ENCODE measurements around the gene ANKRD11.

Gene ANKRD11

DNA sequence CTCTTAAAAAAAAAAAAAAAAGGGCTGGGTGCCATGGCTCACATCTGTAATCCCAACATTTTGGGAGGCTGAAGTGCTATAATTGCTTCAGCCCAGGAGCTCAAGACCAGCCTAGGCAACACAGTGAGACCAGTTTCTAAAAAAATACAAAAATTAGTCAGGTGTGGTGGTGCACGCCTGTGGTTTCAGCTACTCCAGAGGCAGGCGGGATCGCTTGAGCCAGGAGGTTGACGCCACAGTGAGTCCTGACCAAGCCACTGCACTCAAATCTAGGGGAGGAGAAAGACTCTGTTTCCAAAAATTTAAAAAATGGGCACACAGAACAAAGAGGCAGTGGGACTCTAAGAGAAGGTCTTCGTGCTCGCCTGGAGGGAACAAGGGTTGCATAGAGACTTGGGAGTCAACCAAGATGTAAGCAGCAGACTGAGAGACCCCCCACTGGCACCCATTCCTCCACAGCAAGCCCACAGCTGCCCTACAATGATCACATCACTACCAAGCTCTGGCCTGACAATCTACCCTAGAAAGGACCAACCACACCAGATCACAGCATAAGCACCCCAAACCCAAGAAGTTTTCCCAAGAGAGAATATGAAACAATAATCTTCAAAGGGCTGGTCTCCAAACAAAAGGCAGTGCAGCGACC lies 121.6 kb downstream of the ANKRD11 start:
- H3K4me1 ChIP-seq (ENCODE audit: insufficient read depth, low read length, poor library complexity, severe bottlenecking): peaks cover 8% of the 10 kb centered on the region
- H3K4me3 ChIP-seq (ENCODE audit: low read length, poor library complexity, severe bottlenecking): no peak overlapping the region
- peaks cover 57% of the 10 kb centered on the region for H4K20me1 ChIP-seq (ENCODE audit: insufficient read depth, low read length, poor library complexity, severe bottlenecking)
- no peak overlapping the region for H3K9ac ChIP-seq (ENCODE audit: low read depth, low read length, poor library complexity, severe bottlenecking)
- no peaks in the 10 kb centered on the region for H3K9me2 ChIP-seq (replicated peaks; ENCODE audit: low read depth, low read length)
- H3K79me2 ChIP-seq (ENCODE audit: insufficient read depth, low read length): peaks cover 98% of the 10 kb centered on the region
- H3F3A ChIP-seq (ENCODE audit: low read depth): no peaks in the 10 kb centered on the region
- peaks cover 3% of the 10 kb centered on the region; the same call in 1 of the 2 replicates for H3K36me3 ChIP-seq (ENCODE audit: insufficient read depth, low read length)
- no peaks in the 10 kb centered on the region for H3K9me3 ChIP-seq (ENCODE audit: insufficient read depth, low read depth, low read length)
- H3K4me2 ChIP-seq (ENCODE audit: low read depth, low read length, poor library complexity, severe bottlenecking): no peak overlapping the region
- TF ChIP-seq, protein P1, sequence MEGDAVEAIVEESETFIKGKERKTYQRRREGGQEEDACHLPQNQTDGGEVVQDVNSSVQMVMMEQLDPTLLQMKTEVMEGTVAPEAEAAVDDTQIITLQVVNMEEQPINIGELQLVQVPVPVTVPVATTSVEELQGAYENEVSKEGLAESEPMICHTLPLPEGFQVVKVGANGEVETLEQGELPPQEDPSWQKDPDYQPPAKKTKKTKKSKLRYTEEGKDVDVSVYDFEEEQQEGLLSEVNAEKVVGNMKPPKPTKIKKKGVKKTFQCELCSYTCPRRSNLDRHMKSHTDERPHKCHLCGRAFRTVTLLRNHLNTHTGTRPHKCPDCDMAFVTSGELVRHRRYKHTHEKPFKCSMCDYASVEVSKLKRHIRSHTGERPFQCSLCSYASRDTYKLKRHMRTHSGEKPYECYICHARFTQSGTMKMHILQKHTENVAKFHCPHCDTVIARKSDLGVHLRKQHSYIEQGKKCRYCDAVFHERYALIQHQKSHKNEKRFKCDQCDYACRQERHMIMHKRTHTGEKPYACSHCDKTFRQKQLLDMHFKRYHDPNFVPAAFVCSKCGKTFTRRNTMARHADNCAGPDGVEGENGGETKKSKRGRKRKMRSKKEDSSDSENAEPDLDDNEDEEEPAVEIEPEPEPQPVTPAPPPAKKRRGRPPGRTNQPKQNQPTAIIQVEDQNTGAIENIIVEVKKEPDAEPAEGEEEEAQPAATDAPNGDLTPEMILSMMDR (conservative IDR thresholded peaks at IDR 0.05; ENCODE audit: low read length): no peak
- no peak for TF ChIP-seq EZH2phosphoT487 (IDR thresholded peaks at IDR 0.05; ENCODE audit: borderline replicate concordance)
- no peaks in the 10 kb centered on the region for H3K27me3 ChIP-seq (ENCODE audit: insufficient read depth, low read length, poor library complexity, severe bottlenecking)
- no peak overlapping the region for H2AFZ ChIP-seq (ENCODE audit: low read length)

DNA sequence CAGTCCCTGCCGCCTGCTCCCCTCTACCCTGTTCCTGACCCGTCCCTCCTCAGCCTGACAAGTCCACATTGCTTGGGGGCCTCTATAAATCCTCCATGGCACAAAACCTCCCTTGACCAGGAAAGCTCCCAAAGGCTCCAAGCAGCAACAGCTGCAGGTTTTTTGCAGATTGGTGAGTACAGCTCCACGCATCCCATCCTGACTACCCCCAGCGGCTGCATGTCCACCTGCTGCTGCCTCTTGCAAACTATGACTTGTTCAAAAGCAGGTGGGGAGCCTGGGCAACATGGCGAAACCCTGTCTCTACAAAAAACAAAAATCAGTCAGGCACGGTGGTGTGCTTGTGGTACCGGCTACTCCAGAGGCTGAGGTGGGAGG lies 122.8 kb downstream of the ANKRD11 start:
- no peaks in the 10 kb centered on the region for H3K9me3 ChIP-seq (ENCODE audit: insufficient read depth, low read depth, low read length)
- H3K4me2 ChIP-seq (ENCODE audit: low read depth, low read length, poor library complexity, severe bottlenecking): no peak overlapping the region
- peaks cover 11% of the 10 kb centered on the region for H3K4me1 ChIP-seq (ENCODE audit: insufficient read depth, low read length, poor library complexity, severe bottlenecking)
- no peak overlapping the region for H3K9ac ChIP-seq (ENCODE audit: low read depth, low read length, poor library complexity, severe bottlenecking)
- H3K79me2 ChIP-seq (ENCODE audit: insufficient read depth, low read length): peaks cover 96% of the 10 kb centered on the region
- H3K9me2 ChIP-seq (replicated peaks; ENCODE audit: low read depth, low read length): no peaks in the 10 kb centered on the region
- TF ChIP-seq, protein P1 (conservative IDR thresholded peaks at IDR 0.05; ENCODE audit: low read length): no peak
- no peak for TF ChIP-seq EZH2phosphoT487 (IDR thresholded peaks at IDR 0.05; ENCODE audit: borderline replicate concordance)
- no peak overlapping the region for H2AFZ ChIP-seq (ENCODE audit: low read length)
- no peak overlapping the region for H3K4me3 ChIP-seq (ENCODE audit: low read length, poor library complexity, severe bottlenecking)
- H3K27me3 ChIP-seq (ENCODE audit: insufficient read depth, low read length, poor library complexity, severe bottlenecking): no peaks in the 10 kb centered on the region
- H4K20me1 ChIP-seq (ENCODE audit: insufficient read depth, low read length, poor library complexity, severe bottlenecking): peaks cover 54% of the 10 kb centered on the region
- H3F3A ChIP-seq (ENCODE audit: low read depth): no peaks in the 10 kb centered on the region
- no peaks in the 10 kb centered on the region for H3K36me3 ChIP-seq (ENCODE audit: insufficient read depth, low read length)

DNA sequence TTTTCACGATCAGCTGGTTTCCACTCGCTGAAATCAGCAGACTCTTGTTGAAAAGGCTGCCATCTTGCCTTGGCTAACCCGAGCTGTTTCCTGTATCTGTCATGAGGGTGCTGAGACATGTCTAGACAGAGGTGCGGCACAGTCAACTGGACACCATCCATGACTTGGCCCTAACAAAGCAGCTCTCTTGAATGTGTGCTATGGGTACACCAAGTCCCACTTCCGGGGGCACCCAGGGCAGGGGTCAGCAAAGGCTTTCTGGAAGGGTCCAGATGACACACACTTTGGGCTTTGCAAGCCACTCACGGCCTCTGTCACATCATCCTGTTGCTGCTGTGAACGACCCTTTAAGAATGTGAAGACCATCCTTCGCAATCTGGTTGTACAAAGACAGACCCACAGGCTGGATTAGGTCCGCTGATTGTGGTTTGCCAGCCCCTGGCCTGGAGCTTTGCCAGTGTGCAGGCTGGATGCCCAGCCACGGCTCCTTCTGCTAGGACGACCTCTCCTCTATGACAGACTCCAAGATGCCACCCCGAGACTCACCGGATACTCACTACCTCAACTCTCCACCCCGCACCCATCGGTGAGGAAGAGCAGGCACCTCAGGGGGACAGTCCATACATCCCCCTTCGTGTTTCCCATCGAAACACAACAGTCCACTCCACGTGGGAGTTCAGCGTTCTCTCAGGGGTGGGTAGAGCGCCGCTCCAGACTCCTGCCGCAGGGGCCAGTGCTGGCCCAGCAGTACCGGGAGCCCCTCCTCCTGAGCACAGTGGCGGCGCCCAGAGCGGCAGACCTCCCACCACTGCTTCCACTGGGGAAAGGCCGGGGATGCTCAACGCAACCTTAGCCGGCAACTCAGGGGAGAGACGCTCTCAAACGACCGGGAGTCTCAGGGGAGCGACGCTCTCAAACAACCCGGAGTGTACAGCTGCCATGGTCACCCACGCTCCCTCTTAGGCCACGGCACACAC lies 123.5 kb downstream of the ANKRD11 start:
- Histone ChIP-seq H3K79me2 (ENCODE audit: insufficient read depth, low read length) (peaks cover 97% of the 10 kb centered on the region), H3K9ac (ENCODE audit: low read depth, low read length, poor library complexity, severe bottlenecking) (no peak overlapping the region), H3K36me3 (ENCODE audit: insufficient read depth, low read length) (no peaks in the 10 kb centered on the region), H2AFZ (ENCODE audit: low read length) (no peak overlapping the region), H3K4me1 (ENCODE audit: insufficient read depth, low read length, poor library complexity, severe bottlenecking) (peaks cover 16% of the 10 kb centered on the region), H3F3A (ENCODE audit: low read depth) (no peaks in the 10 kb centered on the region), H3K9me3 (ENCODE audit: insufficient read depth, low read depth, low read length) (no peaks in the 10 kb centered on the region), H3K9me2 (replicated peaks; ENCODE audit: low read depth, low read length) (no peaks in the 10 kb centered on the region), H4K20me1 (ENCODE audit: insufficient read depth, low read length, poor library complexity, severe bottlenecking) (peaks cover 56% of the 10 kb centered on the region), H3K4me2 (ENCODE audit: low read depth, low read length, poor library complexity, severe bottlenecking) (no peak overlapping the region), H3K27me3 (ENCODE audit: insufficient read depth, low read length, poor library complexity, severe bottlenecking) (no peaks in the 10 kb centered on the region), H3K4me3 (ENCODE audit: low read length, poor library complexity, severe bottlenecking) (no peak overlapping the region)
- TF ChIP-seq EZH2phosphoT487 (IDR thresholded peaks at IDR 0.05; ENCODE audit: borderline replicate concordance): no peak
- TF ChIP-seq, protein P1 (conservative IDR thresholded peaks at IDR 0.05; ENCODE audit: low read length): no peak

All from Loucy (cell line).